ENCODE data around the gene BTBD9.

DNA sequence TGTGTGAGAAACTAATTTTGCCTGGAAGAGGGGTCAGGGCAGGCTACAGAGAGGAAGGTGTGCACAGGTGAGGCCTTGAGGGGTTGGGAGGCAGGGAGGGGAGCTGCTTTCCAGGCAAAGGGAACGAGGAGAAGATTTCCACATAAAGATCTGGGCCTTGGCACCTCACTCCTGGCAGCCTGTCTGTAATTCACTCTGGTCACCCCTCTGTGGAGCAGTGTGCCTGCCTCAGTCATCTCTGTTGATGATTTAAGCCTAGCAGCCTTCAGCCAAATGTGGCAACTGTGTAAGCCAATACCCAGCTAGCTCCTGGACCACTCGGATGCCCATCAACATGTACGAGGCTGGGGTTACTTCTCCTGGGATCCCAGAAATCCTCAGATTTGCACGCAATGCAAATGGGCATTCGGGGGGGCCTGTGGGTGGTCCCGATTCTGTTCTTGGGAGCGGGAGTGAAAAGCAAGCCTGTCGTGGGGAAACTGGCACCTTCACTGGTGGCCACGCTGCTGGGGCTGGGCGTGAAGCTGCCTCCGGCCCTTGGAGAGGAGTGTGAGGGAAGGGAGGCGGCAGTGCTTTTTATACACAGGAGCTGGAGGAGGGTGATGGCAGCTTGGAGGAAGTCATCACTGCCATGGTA, 459.8 kb downstream of the BTBD9 start:
- TF ChIP-seq, protein P1, sequence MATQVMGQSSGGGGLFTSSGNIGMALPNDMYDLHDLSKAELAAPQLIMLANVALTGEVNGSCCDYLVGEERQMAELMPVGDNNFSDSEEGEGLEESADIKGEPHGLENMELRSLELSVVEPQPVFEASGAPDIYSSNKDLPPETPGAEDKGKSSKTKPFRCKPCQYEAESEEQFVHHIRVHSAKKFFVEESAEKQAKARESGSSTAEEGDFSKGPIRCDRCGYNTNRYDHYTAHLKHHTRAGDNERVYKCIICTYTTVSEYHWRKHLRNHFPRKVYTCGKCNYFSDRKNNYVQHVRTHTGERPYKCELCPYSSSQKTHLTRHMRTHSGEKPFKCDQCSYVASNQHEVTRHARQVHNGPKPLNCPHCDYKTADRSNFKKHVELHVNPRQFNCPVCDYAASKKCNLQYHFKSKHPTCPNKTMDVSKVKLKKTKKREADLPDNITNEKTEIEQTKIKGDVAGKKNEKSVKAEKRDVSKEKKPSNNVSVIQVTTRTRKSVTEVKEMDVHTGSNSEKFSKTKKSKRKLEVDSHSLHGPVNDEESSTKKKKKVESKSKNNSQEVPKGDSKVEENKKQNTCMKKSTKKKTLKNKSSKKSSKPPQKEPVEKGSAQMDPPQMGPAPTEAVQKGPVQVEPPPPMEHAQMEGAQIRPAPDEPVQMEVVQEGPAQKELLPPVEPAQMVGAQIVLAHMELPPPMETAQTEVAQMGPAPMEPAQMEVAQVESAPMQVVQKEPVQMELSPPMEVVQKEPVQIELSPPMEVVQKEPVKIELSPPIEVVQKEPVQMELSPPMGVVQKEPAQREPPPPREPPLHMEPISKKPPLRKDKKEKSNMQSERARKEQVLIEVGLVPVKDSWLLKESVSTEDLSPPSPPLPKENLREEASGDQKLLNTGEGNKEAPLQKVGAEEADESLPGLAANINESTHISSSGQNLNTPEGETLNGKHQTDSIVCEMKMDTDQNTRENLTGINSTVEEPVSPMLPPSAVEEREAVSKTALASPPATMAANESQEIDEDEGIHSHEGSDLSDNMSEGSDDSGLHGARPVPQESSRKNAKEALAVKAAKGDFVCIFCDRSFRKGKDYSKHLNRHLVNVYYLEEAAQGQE (IDR thresholded peaks at IDR 0.05): no peak
- TF ChIP-seq RARB (CRISPR knock-in tag; IDR thresholded peaks at IDR 0.05) (no peak), CEBPB (IDR thresholded peaks at IDR 0.05) (no peak), EP300 (IDR thresholded peaks at IDR 0.05) (no peak), POLR2A (IDR thresholded peaks at IDR 0.05; ENCODE audit: low read length) (no peak), SREBF2 (IDR thresholded peaks at IDR 0.05) (no peak), RCOR1 (IDR thresholded peaks at IDR 0.05; ENCODE audit: low read depth, low read length) (no peak), RAD21 (conservative IDR thresholded peaks at IDR 0.05 in 1 of 2, IDR thresholded peaks at IDR 0.05 in 1 of 2) (no peak), BHLHE40 (IDR thresholded peaks at IDR 0.05; ENCODE audit: low read depth, low read length) (no peak)
- TF ChIP-seq, protein P2, sequence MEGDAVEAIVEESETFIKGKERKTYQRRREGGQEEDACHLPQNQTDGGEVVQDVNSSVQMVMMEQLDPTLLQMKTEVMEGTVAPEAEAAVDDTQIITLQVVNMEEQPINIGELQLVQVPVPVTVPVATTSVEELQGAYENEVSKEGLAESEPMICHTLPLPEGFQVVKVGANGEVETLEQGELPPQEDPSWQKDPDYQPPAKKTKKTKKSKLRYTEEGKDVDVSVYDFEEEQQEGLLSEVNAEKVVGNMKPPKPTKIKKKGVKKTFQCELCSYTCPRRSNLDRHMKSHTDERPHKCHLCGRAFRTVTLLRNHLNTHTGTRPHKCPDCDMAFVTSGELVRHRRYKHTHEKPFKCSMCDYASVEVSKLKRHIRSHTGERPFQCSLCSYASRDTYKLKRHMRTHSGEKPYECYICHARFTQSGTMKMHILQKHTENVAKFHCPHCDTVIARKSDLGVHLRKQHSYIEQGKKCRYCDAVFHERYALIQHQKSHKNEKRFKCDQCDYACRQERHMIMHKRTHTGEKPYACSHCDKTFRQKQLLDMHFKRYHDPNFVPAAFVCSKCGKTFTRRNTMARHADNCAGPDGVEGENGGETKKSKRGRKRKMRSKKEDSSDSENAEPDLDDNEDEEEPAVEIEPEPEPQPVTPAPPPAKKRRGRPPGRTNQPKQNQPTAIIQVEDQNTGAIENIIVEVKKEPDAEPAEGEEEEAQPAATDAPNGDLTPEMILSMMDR (IDR thresholded peaks at IDR 0.05): no peak
- TF ChIP-seq, protein P3, sequence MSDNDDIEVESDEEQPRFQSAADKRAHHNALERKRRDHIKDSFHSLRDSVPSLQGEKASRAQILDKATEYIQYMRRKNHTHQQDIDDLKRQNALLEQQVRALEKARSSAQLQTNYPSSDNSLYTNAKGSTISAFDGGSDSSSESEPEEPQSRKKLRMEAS (IDR thresholded peaks at IDR 0.05): no peak
- TF ChIP-seq, protein P4, sequence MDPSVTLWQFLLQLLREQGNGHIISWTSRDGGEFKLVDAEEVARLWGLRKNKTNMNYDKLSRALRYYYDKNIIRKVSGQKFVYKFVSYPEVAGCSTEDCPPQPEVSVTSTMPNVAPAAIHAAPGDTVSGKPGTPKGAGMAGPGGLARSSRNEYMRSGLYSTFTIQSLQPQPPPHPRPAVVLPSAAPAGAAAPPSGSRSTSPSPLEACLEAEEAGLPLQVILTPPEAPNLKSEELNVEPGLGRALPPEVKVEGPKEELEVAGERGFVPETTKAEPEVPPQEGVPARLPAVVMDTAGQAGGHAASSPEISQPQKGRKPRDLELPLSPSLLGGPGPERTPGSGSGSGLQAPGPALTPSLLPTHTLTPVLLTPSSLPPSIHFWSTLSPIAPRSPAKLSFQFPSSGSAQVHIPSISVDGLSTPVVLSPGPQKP (IDR thresholded peaks at IDR 0.05; ENCODE audit: low read depth, low read length): no peak
- TF ChIP-seq, protein P5, sequence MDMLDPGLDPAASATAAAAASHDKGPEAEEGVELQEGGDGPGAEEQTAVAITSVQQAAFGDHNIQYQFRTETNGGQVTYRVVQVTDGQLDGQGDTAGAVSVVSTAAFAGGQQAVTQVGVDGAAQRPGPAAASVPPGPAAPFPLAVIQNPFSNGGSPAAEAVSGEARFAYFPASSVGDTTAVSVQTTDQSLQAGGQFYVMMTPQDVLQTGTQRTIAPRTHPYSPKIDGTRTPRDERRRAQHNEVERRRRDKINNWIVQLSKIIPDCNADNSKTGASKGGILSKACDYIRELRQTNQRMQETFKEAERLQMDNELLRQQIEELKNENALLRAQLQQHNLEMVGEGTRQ (IDR thresholded peaks at IDR 0.05): no peak

Data from A549 (cell line).